Sigmoid colon (tissue), 7 donors: ENCODE measurements around the gene PDLIM5. TPM values are rescaled to one million over a fixed set of nuclear protein-coding genes. Genes with fewer than 3 reads are reported as not detected.

Experiments used
- DNase-seq: peaks from one replicate; pipeline ENCODE4 v3.0.0-alpha.2; 2019
- H3K27ac ChIP-seq, 4 donors: fragments of 200-600 bp; sonication (generic); one replicate each; pipeline ENCODE4 v1.5.1; 2016 to 2019; ENCODE audit warnings: mild to moderate bottlenecking in 1 of 4
- H3K27me3 ChIP-seq, 3 donors: fragments of 200-600 bp; sonication (generic); one replicate each; pipeline ENCODE4 v1.5.1; 2019; ENCODE audit warnings: mild to moderate bottlenecking in 1 of 3
- H3K36me3 ChIP-seq, 4 donors: fragments of 200-600 bp; sonication (generic); one replicate each; pipeline ENCODE4 v1.5.1; 2016 to 2019
- H3K4me1 ChIP-seq, 4 donors: fragments of 200-600 bp; sonication (generic); one replicate each; pipeline ENCODE4 v1.5.1; 2017 to 2019
- H3K4me3 ChIP-seq, 4 donors: fragments of 200-600 bp; sonication (generic); one replicate each; pipeline ENCODE4 v1.5.1; 2017 to 2019; ENCODE audit warnings: mild to moderate bottlenecking in 2 of 4, moderate library complexity in 1 of 4
- H3K9me3 ChIP-seq, 4 donors: fragments of 200-600 bp in 3 of 4; sonication (generic) in 3 of 4; one replicate each; pipeline versions ENCODE4 v1.5.1 to v1.6.1; 2013 to 2019
- CTCF ChIP-seq, 4 experiments: fragments of 450-650 bp in 3 of 4; fragments of 200-600 bp in 1 of 4; IDR thresholded peaks; one replicate each; pipeline ENCODE4 v1.5.1; 2016 to 2019; ENCODE audit warnings: antibody characterized with exemption in 4 of 4, mild to moderate bottlenecking in 3 of 4, moderate library complexity in 2 of 4
- EP300 ChIP-seq, 4 donors: sonication (generic); formaldehyde crosslinking; IDR thresholded peaks; one replicate each; pipeline ENCODE4 v1.6.1; 2017; ENCODE audit warnings: antibody characterized with exemption in 4 of 4
- POLR2A ChIP-seq, 2 donors: fragments of 450-650 bp; IDR thresholded peaks; one replicate each; pipeline ENCODE4 v1.6.1; 2016; ENCODE audit warnings: antibody characterized with exemption in 2 of 2, mild to moderate bottlenecking in 2 of 2, moderate library complexity in 2 of 2
- POLR2AphosphoS5 ChIP-seq, 4 donors: sonication (generic); formaldehyde crosslinking; IDR thresholded peaks; one replicate each; pipeline ENCODE4 v1.6.1; 2017; ENCODE audit warnings: antibody characterized with exemption in 4 of 4
- WGBS, 2 donors: extraction: QIAGEN DNeasy Blood & Tissue Kit; methylation state at CpG; one replicate each; pipeline ENCODE4 v1.1.7; 2013; 5-methylcytosine and 5-hydroxymethylcytosine counted together
- intact Hi-C: fragments of 100-400 bp; cut with DNase I; formaldehyde crosslinking; loops from one replicate; pipeline ENCODE4 v1.15.1; 2023
- polyA plus RNA-seq, 3 donors: library from polyadenylated mRNA; stranded (reverse); fragments of 200-250 nt; gene quantifications; one replicate each; pipeline ENCODE4 v1.2.3, GENCODE V29; 2013
- total RNA-seq, 4 donors: library from RNA; depleted of rRNA; stranded (reverse); fragments of >200 nt; gene quantifications; one replicate each; pipeline ENCODE4 v1.1.0, GENCODE V29; 2016
- donor health status: healthy with polysubstance abuse.
- donor health status: Bipolar disorder and iron deficiency.
- donor health status: healthy.

The PDLIM5 gene
- total and polyA plus RNA-seq, 7 donors: 31.2 to 221 (median 167) TPM

GRCh38 chr4:94407846-94408245 is 43.9 kb upstream of the PDLIM5 start:
- WGBS, 2 donors: 85 to 92% methylated on average over 2 of the region's 2 CpGs
- TF ChIP-seq EP300 (IDR thresholded peaks at IDR 0.05): no peak
- TF ChIP-seq POLR2A (IDR thresholded peaks at IDR 0.05): no peak
- TF ChIP-seq CTCF (IDR thresholded peaks at IDR 0.05): no peak
- TF ChIP-seq POLR2AphosphoS5 (IDR thresholded peaks at IDR 0.05): no peak
- H3K9me3 ChIP-seq: no peaks in the 10 kb centered on the region
- H3K27ac ChIP-seq: peak overlapping the region; percentile 7 to 81 (median 70)
- no peak overlapping the region for H3K4me3 ChIP-seq
- peaks cover 0 to 50% (median 31%) of the 10 kb centered on the region in 4 donors for H3K4me1 ChIP-seq
- no peaks in the 10 kb centered on the region for H3K27me3 ChIP-seq
- DNase-seq: no peak
- H3K36me3 ChIP-seq: no peaks in the 10 kb centered on the region
- intact Hi-C loops: loop anchor here (1.0 to 10.0 kb wide), 3 partner anchors 187 to 613 kb away; no protein-coding TSS in a partner anchor

GRCh38 chr4:94408549-94409374 is 43.0 kb upstream of the PDLIM5 start:
- Histone ChIP-seq H3K36me3 (no peaks in the 10 kb centered on the region), H3K4me3 (no peak overlapping the region), H3K9me3 (no peaks in the 10 kb centered on the region), H3K4me1 (peaks cover 0 to 58% (median 38%) of the 10 kb centered on the region in 4 donors), H3K27ac (peak overlapping the region; percentile 56 to 81 (median 70)), H3K27me3 (no peaks in the 10 kb centered on the region)
- intact Hi-C loops: loop anchor here (10.0 kb wide), 2 partner anchors 326 to 614 kb away; no protein-coding TSS in a partner anchor
- TF ChIP-seq CTCF (IDR thresholded peaks at IDR 0.05): no peak
- no peak for TF ChIP-seq POLR2A (IDR thresholded peaks at IDR 0.05)
- no peak for TF ChIP-seq EP300 (IDR thresholded peaks at IDR 0.05)
- TF ChIP-seq POLR2AphosphoS5 (IDR thresholded peaks at IDR 0.05): no peak
- no peak for DNase-seq
- 85 to 91% methylated on average over 5 of the region's 5 CpGs for WGBS, 2 donors

DNA sequence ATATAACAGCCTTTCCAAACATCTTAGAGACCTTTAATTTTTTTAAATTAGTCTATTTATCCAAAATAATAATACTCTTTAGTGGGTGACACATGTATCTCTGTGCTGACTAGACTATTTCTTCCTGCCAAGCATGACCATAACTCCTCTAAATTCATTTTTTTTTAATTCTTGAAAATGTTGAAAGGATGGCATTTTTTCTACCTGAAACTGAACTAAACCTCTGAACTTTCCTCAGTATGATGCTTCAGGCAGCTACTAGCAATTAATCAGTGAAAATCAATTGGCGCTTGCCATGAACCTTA is 42.4 kb upstream of the PDLIM5 start:
- Histone ChIP-seq H3K4me1 (peaks cover 0 to 58% (median 38%) of the 10 kb centered on the region in 4 donors), H3K27ac (peak overlapping the region; percentile 56 to 81 (median 70)), H3K4me3 (no peak overlapping the region), H3K27me3 (no peaks in the 10 kb centered on the region), H3K36me3 (no peaks in the 10 kb centered on the region), H3K9me3 (no peaks in the 10 kb centered on the region)
- no peak for TF ChIP-seq POLR2A (IDR thresholded peaks at IDR 0.05)
- no peak for TF ChIP-seq CTCF (IDR thresholded peaks at IDR 0.05)
- no peak for TF ChIP-seq EP300 (IDR thresholded peaks at IDR 0.05)
- TF ChIP-seq POLR2AphosphoS5 (IDR thresholded peaks at IDR 0.05): no peak
- intact Hi-C loops: loop anchor here (10.0 kb wide), 2 partner anchors 325 to 615 kb away; no protein-coding TSS in a partner anchor
- DNase-seq: no peak
- WGBS, 2 donors: 96 to 100% methylated on average over 1 of the region's 1 CpG

- intact Hi-C loops: loop anchor here (10.0 kb wide), 3 partner anchors 95 to 615 kb away; no protein-coding TSS in a partner anchor
- Histone ChIP-seq H3K36me3 (no peaks in the 10 kb centered on the region), H3K4me3 (no peak overlapping the region), H3K4me1 (peaks cover 0 to 58% (median 38%) of the 10 kb centered on the region in 4 donors), H3K9me3 (no peaks in the 10 kb centered on the region), H3K27me3 (no peaks in the 10 kb centered on the region), H3K27ac (peak overlapping the region; percentile 56 to 81 (median 70))
- TF ChIP-seq EP300 (IDR thresholded peaks at IDR 0.05) (no peak), POLR2AphosphoS5 (IDR thresholded peaks at IDR 0.05) (peak in 2 of 4 donors; percentile 17 to 26), POLR2A (IDR thresholded peaks at IDR 0.05) (no peak), CTCF (IDR thresholded peaks at IDR 0.05) (no peak)
- DNase-seq: no peak
Observed at GRCh38 chr4:94409962-94410361, 41.8 kb upstream of the PDLIM5 start.
